ENCODE measurements around the gene DHDH. TPM values are rescaled to one million over a fixed set of nuclear protein-coding genes. Genes with fewer than 3 reads are reported as not detected.
"Not testable (repeated sequence)": the region's sequence is repeated elsewhere in the genome, so short reads cannot be mapped to it uniquely, and the experiment has no call there.

Gene DHDH
- total and polyA plus RNA-seq, 2 experiments from 2014 or later: 0.69 to 4.7 TPM

DNA sequence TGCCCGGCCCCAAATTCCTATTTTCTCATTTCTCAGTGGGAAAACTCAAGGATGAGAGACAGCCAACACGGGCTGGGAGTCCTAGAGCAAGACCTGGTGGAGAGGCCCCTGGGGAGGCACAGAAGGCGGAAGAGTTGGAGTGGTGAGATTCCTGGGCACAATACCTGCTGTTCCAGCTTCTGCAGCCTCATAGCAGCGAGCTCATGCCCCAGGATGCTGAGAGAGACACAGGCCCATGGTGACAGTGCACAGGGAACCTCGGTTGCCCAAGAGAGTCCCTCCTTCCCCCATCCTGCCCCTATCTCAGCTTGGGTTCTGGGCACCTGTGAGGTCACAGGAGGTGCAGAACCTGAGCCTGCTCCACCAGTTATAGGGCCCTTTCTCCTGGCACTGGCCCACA lies 36.3 kb upstream of the DHDH start (continued):
- TF ChIP-seq CTCF (conservative IDR thresholded peaks at IDR 0.05; ENCODE audit: low read depth in 2 of 2) (no peak), EZH2 (IDR thresholded peaks at IDR 0.05; ENCODE audit: low read depth, unreplicated experiment) (no peak), CREB1 (CRISPR knock-in tag; IDR thresholded peaks at IDR 0.05; ENCODE audit: low read depth) (no peak), JUNB (IDR thresholded peaks at IDR 0.05; ENCODE audit: unreplicated experiment) (no peak), ZNF114 (CRISPR knock-in tag; IDR thresholded peaks at IDR 0.05) (no peak), EZH2phosphoT487 (IDR thresholded peaks at IDR 0.05; ENCODE audit: unreplicated experiment) (no peak), POLR2AphosphoS5 (IDR thresholded peaks at IDR 0.05; ENCODE audit: low read depth) (no peak), ZNF331 (CRISPR knock-in tag; IDR thresholded peaks at IDR 0.05; ENCODE audit: low read depth) (no peak), NANOG (IDR thresholded peaks at IDR 0.05; ENCODE audit: borderline replicate concordance) (no peak)
- TF ChIP-seq, protein P1, sequence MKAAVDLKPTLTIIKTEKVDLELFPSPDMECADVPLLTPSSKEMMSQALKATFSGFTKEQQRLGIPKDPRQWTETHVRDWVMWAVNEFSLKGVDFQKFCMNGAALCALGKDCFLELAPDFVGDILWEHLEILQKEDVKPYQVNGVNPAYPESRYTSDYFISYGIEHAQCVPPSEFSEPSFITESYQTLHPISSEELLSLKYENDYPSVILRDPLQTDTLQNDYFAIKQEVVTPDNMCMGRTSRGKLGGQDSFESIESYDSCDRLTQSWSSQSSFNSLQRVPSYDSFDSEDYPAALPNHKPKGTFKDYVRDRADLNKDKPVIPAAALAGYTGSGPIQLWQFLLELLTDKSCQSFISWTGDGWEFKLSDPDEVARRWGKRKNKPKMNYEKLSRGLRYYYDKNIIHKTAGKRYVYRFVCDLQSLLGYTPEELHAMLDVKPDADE (IDR thresholded peaks at IDR 0.05): no peak

GRCh38 chr19:48899386-48899749 lies 34.1 kb upstream of the DHDH start:
- peak overlapping the region; percentile 43; the same call in 1 of the 2 replicates for H3K27ac ChIP-seq (ENCODE audit: low read depth)
- H3K36me3 Mint-ChIP-seq (ENCODE audit: low read depth): peaks cover 14% of the 10 kb centered on the region
- not testable (repeated sequence) for H2AFZ ChIP-seq

DNA sequence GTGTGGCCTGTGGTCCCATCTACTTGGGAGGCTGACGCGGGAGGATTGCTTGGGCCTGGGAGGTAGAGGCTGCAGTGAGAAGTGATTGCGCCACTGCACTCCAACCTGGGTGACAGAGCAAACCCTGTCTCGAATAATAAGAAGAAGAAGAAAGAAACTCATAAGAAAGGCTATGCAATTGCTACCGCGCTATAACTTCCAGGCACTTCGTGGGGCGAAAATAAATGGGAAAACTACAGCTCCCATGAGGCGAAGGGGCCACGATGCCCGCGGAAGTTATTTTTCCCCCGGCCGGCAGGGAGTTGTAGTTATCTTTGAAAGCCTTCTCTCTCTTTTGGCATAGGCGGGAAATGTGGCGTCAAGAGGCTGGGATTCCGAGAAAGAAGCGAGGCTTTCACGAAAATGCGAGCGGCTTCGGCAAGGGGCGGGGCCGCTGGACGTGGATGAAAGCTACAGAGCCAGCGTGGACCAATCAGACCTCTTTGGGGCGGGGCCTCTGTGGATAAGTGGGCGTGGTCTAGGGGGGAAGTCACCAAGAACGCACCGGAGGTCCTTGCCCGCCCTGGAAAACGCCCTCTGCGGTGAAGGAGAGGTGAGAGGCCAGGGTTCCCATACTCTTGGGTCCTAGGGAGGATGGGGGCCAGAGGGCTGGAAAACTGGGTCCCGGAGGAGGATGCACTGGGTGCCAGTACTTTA lies 33.6 kb upstream of the DHDH start, which contains the start of gene NUCB1:
NUCB1 (plus strand) TSS at position 532 of the 696 bp plus-strand sequence. CDS start 485 bp downstream, outside the sequence.
- Histone ChIP-seq H3K27ac (ENCODE audit: low read depth) (peak within 1 kb of the TSS; percentile 43), H3K36me3 (ENCODE audit: insufficient read depth) (no peaks in the 10 kb centered on the region; the same call in 1 of the 2 replicates), H2AFZ (peak within 1 kb of the TSS; percentile 8; the same call in 1 of the 2 replicates), H3K4me2 (peak within 1 kb of the TSS; percentile 95), H3F3A (replicated peaks; ENCODE audit: low read depth) (peaks cover 13% of the 10 kb centered on the region), H3K27me3 (ENCODE audit: insufficient read depth) (no peaks in the 10 kb centered on the region), H4K20me1 (replicated peaks; ENCODE audit: insufficient read depth) (no peaks in the 10 kb centered on the region), H3K4me1 (ENCODE audit: insufficient read depth) (peaks cover 9% of the 10 kb centered on the region), H3K79me2 (replicated peaks; ENCODE audit: insufficient read depth) (peaks cover 19% of the 10 kb centered on the region), H3K9me2 (ENCODE audit: insufficient read depth) (no peaks in the 10 kb centered on the region), H3K4me3 (peak within 1 kb of the TSS; percentile 75)
- DNase-seq (ENCODE audit: low spot score) (peak; percentile 100), ATAC-seq (peak; percentile 82)
- H3K9me3 Mint-ChIP-seq: no peaks in the 10 kb centered on the region
- H3K4me3 Mint-ChIP-seq: peak within 1 kb of the TSS; percentile 97
- peak within 1 kb of the TSS; percentile 94 for H3K27ac Mint-ChIP-seq
- peaks cover 5% of the 10 kb centered on the region; the same call in 2 of the 3 replicates for H3K4me1 Mint-ChIP-seq
- TF ChIP-seq CREB1 (CRISPR knock-in tag; IDR thresholded peaks at IDR 0.05; ENCODE audit: low read depth): no peak
- TF ChIP-seq POLR2AphosphoS5 (IDR thresholded peaks at IDR 0.05; ENCODE audit: low read depth): peak; percentile 86
- TF ChIP-seq, protein P1 (IDR thresholded peaks at IDR 0.05): peak; percentile 97
- TF ChIP-seq CTCF (conservative IDR thresholded peaks at IDR 0.05; ENCODE audit: low read depth in 2 of 2): peak in 1 of 2 experiments; percentile 35; a peak in 2 of 4 replicates
- peaks cover 18% of the 10 kb centered on the region for H3K36me3 Mint-ChIP-seq (ENCODE audit: low read depth)
- peaks cover 23% of the 10 kb centered on the region for H3K27me3 Mint-ChIP-seq (ENCODE audit: insufficient read depth, low read depth, poor library complexity)

More at GRCh38 chr19:48899386-48899749, 34.1 kb upstream of the DHDH start:
- not testable (repeated sequence) for H3K9me3 Mint-ChIP-seq; H3K4me1 Mint-ChIP-seq; H3K9me2 ChIP-seq (ENCODE audit: insufficient read depth); ATAC-seq; DNase-seq (ENCODE audit: low spot score); H3K27me3 ChIP-seq (ENCODE audit: insufficient read depth); H3K4me1 ChIP-seq (ENCODE audit: insufficient read depth); H3K36me3 ChIP-seq (ENCODE audit: insufficient read depth); H4K20me1 ChIP-seq (replicated peaks; ENCODE audit: insufficient read depth); H3K27ac Mint-ChIP-seq
- Histone ChIP-seq H3K4me3 (peak overlapping the region; percentile 75), H3K4me2 (peak overlapping the region; percentile 66), H3K79me2 (replicated peaks; ENCODE audit: insufficient read depth) (peaks cover 19% of the 10 kb centered on the region), H3F3A (replicated peaks; ENCODE audit: low read depth) (peaks cover 13% of the 10 kb centered on the region)
- H3K4me3 Mint-ChIP-seq: peak overlapping the region; percentile 97
- H3K27me3 Mint-ChIP-seq (ENCODE audit: insufficient read depth, low read depth, poor library complexity): peaks cover 26% of the 10 kb centered on the region

Measured in GM23338 (cell line).